ENCODE measurements around the gene MTRFR. TPM values are rescaled to one million over a fixed set of nuclear protein-coding genes. Genes with fewer than 3 reads are reported as not detected.
"Not testable (repeated sequence)": the region's sequence is repeated elsewhere in the genome, so short reads cannot be mapped to it uniquely, and the experiment has no call there.

Gene MTRFR
- total RNA-seq = 5.4 TPM
- long read RNA-seq, partial matches to known transcripts = 1 of 6 reads
- long read RNA-seq, other reads (novel, unspliced or antisense) = 2 of 6 reads

- peak; percentile 98 for DNase-seq (ENCODE audit: low spot score)
These were observed at the start of gene MTRFR, which contains the start of gene MPHOSPH9 for GRCh38 chr12:123232807-123233504. TSS of gene MTRFR (plus strand) at chr12:123233436. CDS start at chr12:123253675, 20,239 bp downstream. TSS of gene MPHOSPH9 (minus strand) at chr12:123233141. CDS start at chr12:123230364, 2,777 bp downstream.

- no peak for DNase-seq (ENCODE audit: low spot score)
These were observed 45.6 kb upstream of the MTRFR start for GRCh38 chr12:123187637-123188036.

GRCh38 chr12:123199936-123200335 lies 33.3 kb upstream of the MTRFR start:
- DNase-seq (ENCODE audit: low spot score) = no peak

GRCh38 chr12:123200414-123200813 lies 32.8 kb upstream of the MTRFR start:
- no peak for DNase-seq (ENCODE audit: low spot score)

GRCh38 chr12:123206794-123207193 lies 26.4 kb upstream of the MTRFR start:
- DNase-seq (ENCODE audit: low spot score) = not testable (repeated sequence)

GRCh38 chr12:123207815-123208214 lies 25.4 kb upstream of the MTRFR start:
- DNase-seq (ENCODE audit: low spot score) = not testable (repeated sequence)

GRCh38 chr12:123223241-123223668 lies 10.0 kb upstream of the MTRFR start:
- DNase-seq (ENCODE audit: low spot score) = no peak

- no peak for DNase-seq (ENCODE audit: low spot score)
These were observed 7.8 kb upstream of the MTRFR start for GRCh38 chr12:123225443-123225842.

GRCh38 chr12:123227581-123228258 lies 5.5 kb upstream of the MTRFR start:
- no peak for DNase-seq (ENCODE audit: low spot score)

- DNase-seq (ENCODE audit: low spot score) = no peak
These were observed 4.2 kb upstream of the MTRFR start for GRCh38 chr12:123229051-123229450.

- DNase-seq (ENCODE audit: low spot score) = no peak
These were observed 1.3 kb upstream of the MTRFR start for GRCh38 chr12:123231931-123232330.

GRCh38 chr12:123232472-123232806 lies 797 bp upstream of the MTRFR start:
- no peak for DNase-seq (ENCODE audit: low spot score)

- no peak for DNase-seq (ENCODE audit: low spot score)
These were observed 471 bp downstream of the MTRFR start for GRCh38 chr12:123233505-123234308.

- no peak for DNase-seq (ENCODE audit: low spot score)
These were observed 4.6 kb downstream of the MTRFR start for GRCh38 chr12:123237646-123238329.

- DNase-seq (ENCODE audit: low spot score) = no peak
These were observed 5.1 kb downstream of the MTRFR start for GRCh38 chr12:123238330-123238682.

GRCh38 chr12:123238961-123239360 lies 5.7 kb downstream of the MTRFR start:
- DNase-seq (ENCODE audit: low spot score) = no peak

GRCh38 chr12:123242116-123242904 lies 9.1 kb downstream of the MTRFR start:
- DNase-seq (ENCODE audit: low spot score) = no peak

GRCh38 chr12:123243671-123244262 lies 10.5 kb downstream of the MTRFR start:
- DNase-seq (ENCODE audit: low spot score) = no peak

GRCh38 chr12:123245678-123246077 lies 12.4 kb downstream of the MTRFR start:
- no peak for DNase-seq (ENCODE audit: low spot score)

GRCh38 chr12:123248129-123248528 lies 14.9 kb downstream of the MTRFR start:
- not testable (repeated sequence) for DNase-seq (ENCODE audit: low spot score)
